Measurements from ENCODE around the gene BRAF. TPM values are rescaled to one million over a fixed set of nuclear protein-coding genes. Genes with fewer than 3 reads are reported as not detected.
"Not testable (repeated sequence)": the region's sequence is repeated elsewhere in the genome, so short reads cannot be mapped to it uniquely, and the experiment has no call there.

The BRAF gene
- total RNA-seq, 2 donors from 2014 or later = 56.1 to 59.6 TPM

DNA sequence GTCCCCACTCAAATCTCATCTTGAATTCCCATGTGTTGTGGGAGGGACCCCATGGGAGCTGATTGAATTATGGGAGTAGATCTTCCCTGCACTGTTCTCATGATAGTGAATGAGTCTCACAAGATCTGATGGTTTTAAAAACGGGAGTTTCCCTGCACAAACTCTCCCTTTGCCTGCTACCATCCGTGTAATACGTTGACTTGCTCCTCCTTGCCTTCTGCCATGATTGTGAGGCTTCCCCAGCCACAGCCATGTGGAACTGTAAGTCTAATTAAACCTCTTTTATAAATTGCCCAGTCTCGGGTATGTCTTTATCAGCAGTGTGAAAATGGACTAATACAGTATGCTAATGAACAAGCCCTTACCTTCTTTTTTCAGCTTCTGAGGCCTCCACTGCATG, 3.2 kb upstream of the BRAF start:
- not testable (repeated sequence) for H3K27ac Mint-ChIP-seq; ATAC-seq; H3K36me3 Mint-ChIP-seq (ENCODE audit: low read depth); H3K4me1 Mint-ChIP-seq; H3K4me3 Mint-ChIP-seq; DNase-seq; H3K27me3 Mint-ChIP-seq; H3K9me3 ChIP-seq (ENCODE audit: control insufficient read depth, low read length, poor library complexity, severe bottlenecking)

GRCh38 chr7:140927351-140927750, 2.6 kb upstream of the BRAF start:
- no peak overlapping the region for H3K27ac Mint-ChIP-seq
- H3K9me3 ChIP-seq (ENCODE audit: control insufficient read depth, low read length, poor library complexity, severe bottlenecking) = no peaks in the 10 kb centered on the region
- ATAC-seq = no peak

GRCh38 chr7:140926021-140926817, 1.5 kb upstream of the BRAF start:
- Mint-ChIP-seq H3K27me3 (no peaks in the 10 kb centered on the region), H3K4me3 (peak overlapping the region; percentile 61), H3K36me3 (ENCODE audit: low read depth) (peaks cover 2% of the 10 kb centered on the region), H3K4me1 (peaks cover 8% of the 10 kb centered on the region), H3K27ac (no peak overlapping the region)
- DNase-seq (no peak), ATAC-seq (no peak)
- H3K9me3 ChIP-seq (ENCODE audit: control insufficient read depth, low read length, poor library complexity, severe bottlenecking) = no peaks in the 10 kb centered on the region

More at GRCh38 chr7:140927351-140927750, 2.6 kb upstream of the BRAF start:
- Mint-ChIP-seq H3K27me3 (peaks cover 3% of the 10 kb centered on the region), H3K4me3 (no peak overlapping the region), H3K36me3 (ENCODE audit: low read depth) (peaks cover 2% of the 10 kb centered on the region), H3K4me1 (peaks cover 8% of the 10 kb centered on the region)
- DNase-seq = no peak

DNA sequence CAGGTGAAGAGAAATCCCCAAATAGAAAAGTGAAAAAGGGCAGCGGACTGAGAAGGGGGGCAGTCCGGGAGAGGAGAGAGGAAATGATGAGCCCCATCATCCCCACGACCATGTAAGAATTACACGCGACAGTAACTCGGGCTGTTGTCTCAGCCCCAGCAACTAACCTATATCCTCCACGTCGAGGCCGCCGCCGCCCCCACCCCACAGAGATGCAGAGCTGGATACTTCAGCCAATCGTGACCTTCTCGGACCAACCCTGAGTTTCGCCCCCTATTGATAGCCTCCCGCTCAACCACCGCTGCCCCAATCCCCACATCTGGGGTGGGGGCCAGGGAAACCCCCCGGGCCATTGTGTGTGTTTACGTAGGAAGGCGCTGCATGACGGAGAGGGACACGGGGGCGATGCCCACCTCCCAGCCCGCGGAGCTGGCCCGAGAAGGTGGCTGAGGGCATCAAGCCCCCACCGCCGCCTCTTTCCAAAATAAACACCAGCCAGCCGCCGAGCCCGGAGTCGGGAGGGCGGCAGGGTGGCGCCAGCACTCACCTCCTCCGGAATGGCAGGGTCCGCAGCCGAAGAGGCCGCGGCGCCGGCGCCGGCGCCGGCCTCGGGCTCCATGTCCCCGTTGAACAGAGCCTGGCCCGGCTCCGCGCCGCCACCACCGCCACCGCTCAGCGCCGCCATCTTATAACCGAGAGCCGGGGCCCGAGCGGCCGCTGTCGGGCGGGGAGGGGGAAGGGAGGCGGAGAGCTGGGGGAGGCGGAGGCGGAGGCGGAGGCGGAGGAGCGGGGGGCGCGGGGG, 509 bp downstream of the BRAF start:
- Mint-ChIP-seq H3K27me3 (no peaks in the 10 kb centered on the region), H3K36me3 (ENCODE audit: low read depth) (peaks cover 2% of the 10 kb centered on the region), H3K27ac (no peak overlapping the region), H3K4me3 (no peak overlapping the region), H3K4me1 (peaks cover 19% of the 10 kb centered on the region)
- DNase-seq (peak; percentile 70 to 77 (median 71)), ATAC-seq (peak; percentile 77)
- H3K9me3 ChIP-seq (ENCODE audit: control insufficient read depth, low read length, poor library complexity, severe bottlenecking) = no peaks in the 10 kb centered on the region

DNA sequence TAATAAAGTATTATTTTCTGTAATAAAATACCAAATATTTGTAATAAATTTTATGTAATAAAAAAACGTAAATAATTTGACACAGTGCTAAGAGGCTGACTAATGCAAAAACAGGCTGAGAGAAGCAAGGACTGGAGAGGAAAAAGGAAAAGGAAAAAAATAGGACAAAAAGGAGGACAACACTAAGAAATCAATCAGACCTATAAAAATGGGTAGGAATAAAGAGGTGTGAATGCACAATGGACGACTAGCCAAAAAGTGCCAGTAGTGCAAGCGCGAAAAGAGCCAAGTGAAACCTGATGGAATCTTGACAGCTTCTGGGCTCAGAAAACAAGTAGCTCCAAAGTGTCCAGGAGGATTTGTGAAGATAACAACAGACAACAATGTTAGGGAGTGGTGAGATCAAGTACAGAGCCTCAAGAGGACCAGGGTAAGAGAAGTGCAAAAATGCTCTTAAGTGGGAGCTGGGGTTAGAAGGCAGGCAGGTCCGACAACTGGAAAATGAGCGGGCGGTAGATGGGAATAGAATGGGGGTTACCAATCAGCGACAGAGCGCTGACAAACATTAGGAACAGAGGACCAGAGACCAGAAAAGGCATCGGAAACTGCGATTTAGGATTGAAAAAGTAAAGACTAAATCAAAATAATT, 1.2 kb downstream of the BRAF start:
- H3K27me3 Mint-ChIP-seq = no peaks in the 10 kb centered on the region
- DNase-seq (no peak), ATAC-seq (no peak)

GRCh38 chr7:140922741-140923345, 1.9 kb downstream of the BRAF start:
- DNase-seq = no peak
- Mint-ChIP-seq H3K27me3 (no peaks in the 10 kb centered on the region), H3K36me3 (ENCODE audit: low read depth) (peaks cover 2% of the 10 kb centered on the region), H3K27ac (no peak overlapping the region), H3K4me1 (peaks cover 20% of the 10 kb centered on the region), H3K4me3 (no peak overlapping the region)
- ATAC-seq = no peak
- H3K9me3 ChIP-seq (ENCODE audit: control insufficient read depth, low read length, poor library complexity, severe bottlenecking) = no peaks in the 10 kb centered on the region

More for the DNA sequence above, 1.2 kb downstream of the BRAF start:
- peaks cover 19% of the 10 kb centered on the region for H3K4me1 Mint-ChIP-seq
- H3K27ac Mint-ChIP-seq = no peak overlapping the region
- H3K36me3 Mint-ChIP-seq (ENCODE audit: low read depth) = peaks cover 2% of the 10 kb centered on the region
- H3K4me3 Mint-ChIP-seq = no peak overlapping the region
- no peaks in the 10 kb centered on the region for H3K9me3 ChIP-seq (ENCODE audit: control insufficient read depth, low read length, poor library complexity, severe bottlenecking)

- Mint-ChIP-seq H3K4me3 (peak overlapping the region; percentile 45), H3K36me3 (ENCODE audit: low read depth) (peaks cover 2% of the 10 kb centered on the region), H3K27ac (peak overlapping the region; percentile 39), H3K4me1 (peaks cover 32% of the 10 kb centered on the region), H3K27me3 (no peaks in the 10 kb centered on the region)
- no peaks in the 10 kb centered on the region for H3K9me3 ChIP-seq (ENCODE audit: control insufficient read depth, low read length, poor library complexity, severe bottlenecking)
- DNase-seq = no peak
- no peak for ATAC-seq
Measured at GRCh38 chr7:140920745-140921144, 4.0 kb downstream of the BRAF start.

GRCh38 chr7:140918236-140918635, 6.5 kb downstream of the BRAF start:
- no peak overlapping the region for H3K27ac Mint-ChIP-seq
- ATAC-seq (peak; percentile 12), DNase-seq (no peak)
- H3K36me3 Mint-ChIP-seq (ENCODE audit: low read depth) = no peaks in the 10 kb centered on the region
- H3K27me3 Mint-ChIP-seq = no peaks in the 10 kb centered on the region
- peaks cover 30% of the 10 kb centered on the region for H3K4me1 Mint-ChIP-seq
- H3K4me3 Mint-ChIP-seq = no peak overlapping the region
- no peaks in the 10 kb centered on the region for H3K9me3 ChIP-seq (ENCODE audit: control insufficient read depth, low read length, poor library complexity, severe bottlenecking)

GRCh38 chr7:140917258-140917657, 7.5 kb downstream of the BRAF start:
- H3K9me3 ChIP-seq (ENCODE audit: control insufficient read depth, low read length, poor library complexity, severe bottlenecking) = no peaks in the 10 kb centered on the region
- ATAC-seq = peak; percentile 16
- H3K27me3 Mint-ChIP-seq = no peaks in the 10 kb centered on the region
- H3K36me3 Mint-ChIP-seq (ENCODE audit: low read depth) = peaks cover 1% of the 10 kb centered on the region
- H3K4me1 Mint-ChIP-seq = peaks cover 39% of the 10 kb centered on the region
- no peak overlapping the region for H3K27ac Mint-ChIP-seq
- no peak for DNase-seq
- no peak overlapping the region for H3K4me3 Mint-ChIP-seq

DNA sequence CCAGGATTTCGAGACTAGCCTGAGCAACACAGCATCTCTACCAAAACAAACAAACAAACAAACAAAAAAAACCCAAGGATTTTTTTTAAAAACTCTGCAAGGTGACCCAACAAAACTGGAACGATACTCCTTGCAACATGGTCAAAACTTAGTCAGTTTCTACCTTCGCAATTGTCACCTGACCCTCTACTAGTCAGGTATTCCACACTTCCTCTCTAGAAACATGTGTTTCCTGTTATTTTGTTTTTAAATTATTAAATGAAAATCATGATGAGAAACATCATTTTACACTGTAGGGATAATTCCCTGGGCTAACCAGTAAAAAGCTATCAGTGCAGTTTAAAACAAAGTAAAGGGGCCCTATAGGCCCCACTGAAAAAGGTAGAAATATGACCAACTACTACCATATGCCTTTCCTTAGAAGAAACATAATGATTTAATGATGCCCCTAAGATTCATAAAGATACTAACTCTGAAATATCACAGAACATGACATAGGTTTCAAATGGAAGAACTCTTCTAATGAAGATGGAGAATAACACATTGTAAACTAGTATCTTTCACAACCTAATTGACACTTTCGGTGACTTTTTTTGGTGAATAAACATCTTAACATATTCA, 8.7 kb downstream of the BRAF start:
- no peaks in the 10 kb centered on the region for H3K27me3 Mint-ChIP-seq
- H3K9me3 ChIP-seq (ENCODE audit: control insufficient read depth, low read length, poor library complexity, severe bottlenecking) = no peaks in the 10 kb centered on the region
- ATAC-seq (peak; percentile 23), DNase-seq (no peak)
- H3K4me3 Mint-ChIP-seq = no peak overlapping the region
- no peak overlapping the region for H3K27ac Mint-ChIP-seq
- peaks cover 3% of the 10 kb centered on the region for H3K36me3 Mint-ChIP-seq (ENCODE audit: low read depth)
- peaks cover 46% of the 10 kb centered on the region for H3K4me1 Mint-ChIP-seq

DNA sequence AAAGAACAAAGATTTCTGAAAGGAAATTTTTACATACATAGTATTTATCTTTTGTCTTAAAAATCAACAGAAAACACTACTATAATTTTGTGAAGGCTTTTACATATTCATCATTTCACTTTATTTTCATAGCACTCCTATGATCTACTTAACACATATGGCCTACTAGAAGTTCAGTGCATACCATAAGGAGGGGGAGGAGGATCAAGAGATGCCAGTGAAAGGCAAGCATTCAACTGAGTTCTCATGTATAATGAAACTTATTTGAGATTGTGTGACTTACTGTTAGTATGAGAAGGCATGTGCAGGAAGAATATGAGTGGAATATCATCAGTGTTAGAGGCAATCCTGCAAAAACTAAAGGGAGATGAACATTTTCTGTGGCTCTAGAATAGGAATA, 10.6 kb downstream of the BRAF start:
- Mint-ChIP-seq H3K4me1 (peaks cover 41% of the 10 kb centered on the region), H3K4me3 (no peak overlapping the region), H3K27me3 (no peaks in the 10 kb centered on the region), H3K36me3 (ENCODE audit: low read depth) (peaks cover 3% of the 10 kb centered on the region), H3K27ac (peak overlapping the region; percentile 19)
- no peaks in the 10 kb centered on the region for H3K9me3 ChIP-seq (ENCODE audit: control insufficient read depth, low read length, poor library complexity, severe bottlenecking)
- no peak for DNase-seq
- ATAC-seq = no peak

DNA sequence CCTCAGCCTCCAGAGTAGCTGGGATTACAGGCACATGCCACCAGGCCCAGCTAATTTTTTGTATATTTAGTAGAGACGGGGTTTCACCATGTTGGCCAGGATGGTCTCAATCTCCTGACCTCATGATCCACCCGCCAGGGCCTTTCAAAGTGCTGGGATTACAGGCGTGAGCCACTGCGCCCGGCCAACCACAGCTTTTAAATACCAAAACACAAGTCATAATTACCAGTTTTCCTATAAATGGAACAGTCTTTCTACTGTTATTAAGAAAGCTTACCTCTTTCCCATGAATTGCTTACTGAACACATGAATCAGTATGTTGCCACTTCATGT, 11.2 kb downstream of the BRAF start:
- Mint-ChIP-seq H3K27ac (peak overlapping the region; percentile 19), H3K4me1 (peaks cover 42% of the 10 kb centered on the region)
- not testable (repeated sequence) for DNase-seq; H3K36me3 Mint-ChIP-seq (ENCODE audit: low read depth); ATAC-seq; H3K4me3 Mint-ChIP-seq; H3K27me3 Mint-ChIP-seq; H3K9me3 ChIP-seq (ENCODE audit: control insufficient read depth, low read length, poor library complexity, severe bottlenecking)

DNA sequence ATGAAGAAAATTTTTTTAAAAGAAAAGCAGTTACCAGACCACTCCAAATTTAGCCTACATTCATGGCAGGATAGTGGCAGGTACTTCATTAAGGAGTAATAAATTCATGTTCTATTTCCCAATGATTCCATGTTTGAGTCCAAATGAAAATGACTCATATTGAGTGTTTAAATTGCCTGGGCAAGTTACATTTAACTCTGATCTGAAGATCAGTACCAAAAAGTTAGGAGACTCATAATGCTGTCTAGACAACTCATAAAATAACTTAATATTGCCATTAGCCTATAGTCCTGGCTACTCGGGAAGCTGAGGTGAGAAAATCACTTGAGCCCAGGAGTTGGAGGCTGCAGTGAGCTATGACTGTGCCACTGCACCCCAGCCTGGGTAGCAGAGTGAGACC, 13.0 kb downstream of the BRAF start:
- Mint-ChIP-seq H3K36me3 (ENCODE audit: low read depth) (peaks cover 3% of the 10 kb centered on the region), H3K27me3 (no peaks in the 10 kb centered on the region), H3K27ac (peak overlapping the region; percentile 56), H3K4me3 (no peak overlapping the region), H3K4me1 (peaks cover 34% of the 10 kb centered on the region)
- DNase-seq = no peak
- no peaks in the 10 kb centered on the region for H3K9me3 ChIP-seq (ENCODE audit: control insufficient read depth, low read length, poor library complexity, severe bottlenecking)
- no peak for ATAC-seq

Data from T-helper 17 cell (primary cell).